GM12801 (cell line): ENCODE data around the gene DPPA5.

Source experiments
- CTCF ChIP-seq: IDR thresholded peaks from one replicate; pipeline ENCODE4 v1.5.1; 2011; ENCODE audit warnings: control low read depth; ENCODE audit not compliant: insufficient read length; ENCODE audit errors: extremely low read depth

Gene DPPA5

GRCh38 chr6:73340048-73340447 is 14.0 kb downstream of the DPPA5 start:
- TF ChIP-seq CTCF, result no peak

- TF ChIP-seq CTCF, result no peak
These were observed 14.7 kb downstream of the DPPA5 start for GRCh38 chr6:73339340-73339739.

- no peak for TF ChIP-seq CTCF
These were observed 24.9 kb downstream of the DPPA5 start for GRCh38 chr6:73329201-73329600.

GRCh38 chr6:73328790-73329189 is 25.3 kb downstream of the DPPA5 start:
- no peak for TF ChIP-seq CTCF

GRCh38 chr6:73325656-73326055 is 28.4 kb downstream of the DPPA5 start:
- TF ChIP-seq CTCF, result no peak

- TF ChIP-seq CTCF, result no peak
These were observed 30.8 kb downstream of the DPPA5 start for GRCh38 chr6:73323323-73323722.

GRCh38 chr6:73314577-73315492 is 39.2 kb downstream of the DPPA5 start:
- TF ChIP-seq CTCF, result no peak
